K562 (cell line): ENCODE measurements around the gene TSPAN12. TPM values are rescaled to one million over a fixed set of nuclear protein-coding genes. Genes with fewer than 3 reads are reported as not detected.
A peak's percentile ranks its signal among the peaks of the same experiment; 100 is the strongest.

Source experiments
- ARNT ChIP-seq, 2 experiments: fragments of 450-650 bp; IDR thresholded peaks; 2 replicates each; pipeline ENCODE4 v1.6.1; 2016; ENCODE audit warnings: mild to moderate bottlenecking in 1 of 2
- C11orf30 ChIP-seq: fragments of 450-650 bp; IDR thresholded peaks from 2 replicates; pipeline ENCODE4 v1.6.1; 2016; ENCODE audit warnings: low read depth, mild to moderate bottlenecking
- CBFA2T3 ChIP-seq: fragments of 450-650 bp; IDR thresholded peaks from 2 replicates; pipeline ENCODE4 v1.6.1; 2017
- DNMT1 ChIP-seq: fragments of 450-650 bp; IDR thresholded peaks from 2 replicates; pipeline ENCODE4 v1.6.1; 2016; ENCODE audit warnings: antibody characterized with exemption, mild to moderate bottlenecking
- FUS ChIP-seq: fragments of 200-400 bp; formaldehyde crosslinking; optimal IDR thresholded peaks from 2 replicates; pipeline ENCODE3; 2017; ENCODE audit warnings: low read depth, low read length
- GTF2E2 ChIP-seq: fragments of 200-800 bp; sonication (Bioruptor generic); IDR thresholded peaks from 2 replicates; pipeline ENCODE4 v1.6.1; 2016; ENCODE audit warnings: missing genetic modification characterization, missing compliant biosample characterization
- JUNB ChIP-seq: fragments of 450-650 bp; formaldehyde crosslinking; conservative IDR thresholded peaks from 2 replicates; pipeline ENCODE4 v1.4.0; 2020; ENCODE audit warnings: mild to moderate bottlenecking
- KHSRP ChIP-seq: fragments of 450-650 bp; IDR thresholded peaks from 2 replicates; pipeline ENCODE4 v1.6.1; 2017
- KLF16 ChIP-seq: IDR thresholded peaks from 2 replicates; pipeline ENCODE4 v1.6.1; 2016; ENCODE audit warnings: antibody characterized with exemption
- MYC ChIP-seq, 2 experiments: fragments of 250-450 bp in 1 of 2; sonication (Bioruptor Pico) in 1 of 2; IDR thresholded peaks; 2 replicates each; pipeline versions ENCODE4 v1.5.1 to v1.6.1; 2012 to 2021; ENCODE audit warnings: low read depth in 2 of 2, borderline replicate concordance in 1 of 2, improper control_type of control experiment in 1 of 2, low read length in 1 of 2, mild to moderate bottlenecking in 1 of 2, moderate library complexity in 1 of 2
- NFE2 ChIP-seq: IDR thresholded peaks from 2 replicates; pipeline ENCODE4 v1.6.1; 2014; ENCODE audit warnings: antibody characterized with exemption, low read depth
- POLR2G ChIP-seq: fragments of 200-400 bp; formaldehyde crosslinking; IDR thresholded peaks from 2 replicates; pipeline ENCODE4 v1.6.1; 2017; ENCODE audit warnings: low read depth, mild to moderate bottlenecking, antibody characterized with exemption, low read length, moderate library complexity
- PPARD ChIP-seq: fragments of 250-450 bp; sonication (Bioruptor Pico); IDR thresholded peaks from 2 replicates; pipeline ENCODE4 v1.8.0; 2022; ENCODE audit warnings: inconsistent platforms, mild to moderate bottlenecking, moderate library complexity
- SETDB1 ChIP-seq: IDR thresholded peaks from one replicate; pipeline ENCODE4 v1.6.1; 2012; ENCODE audit warnings: low read length, control low read depth, inconsistent platforms
- SLC30A9 ChIP-seq: fragments of 250-450 bp; sonication (Bioruptor Pico); IDR thresholded peaks from 2 replicates; pipeline ENCODE4 v1.8.0; 2022; ENCODE audit warnings: mild to moderate bottlenecking, moderate library complexity
- SOX6 ChIP-seq: fragments of 450-650 bp; IDR thresholded peaks from 2 replicates; pipeline ENCODE4 v1.6.1; 2014; ENCODE audit warnings: mild to moderate bottlenecking
- STAG1 ChIP-seq: sonication (generic); formaldehyde crosslinking; IDR thresholded peaks from 2 replicates; pipeline ENCODE4 v1.5.0; 2020; ENCODE audit warnings: missing genetic modification reagents, borderline replicate concordance
- STAT5A ChIP-seq: IDR thresholded peaks from 2 replicates; pipeline ENCODE4 v1.6.1; 2012; ENCODE audit warnings: low read length, inconsistent platforms, borderline replicate concordance
- TBP ChIP-seq: optimal IDR thresholded peaks from 2 replicates; pipeline ENCODE3; 2011; ENCODE audit warnings: low read depth, low read length, improper control_type of control experiment
- TOE1 ChIP-seq, 2 experiments: fragments of 450-650 bp in 1 of 2; sonication (generic) in 1 of 2; formaldehyde crosslinking in 1 of 2; IDR thresholded peaks; 2 replicates each; pipeline versions ENCODE4 v1.7.1 to v1.8.0; 2016 to 2022; ENCODE audit warnings: borderline replicate concordance in 2 of 2, mild to moderate bottlenecking in 2 of 2, antibody characterized with exemption in 1 of 2, inconsistent platforms in 1 of 2, low read depth in 1 of 2, missing genetic modification reagents in 1 of 2, moderate library complexity in 1 of 2
- WHSC1 ChIP-seq: IDR thresholded peaks from one replicate; pipeline ENCODE4 v1.6.1; 2012; ENCODE audit warnings: low read length, control low read depth, inconsistent platforms
- XRCC4 ChIP-seq: IDR thresholded peaks from one replicate; pipeline ENCODE4 v1.6.1; 2011; ENCODE audit not compliant: insufficient read depth, insufficient read length; ENCODE audit errors: extremely low read depth
- ZC3H4 ChIP-seq: sonication (generic); formaldehyde crosslinking; IDR thresholded peaks from 2 replicates; pipeline ENCODE4 v1.9.0; 2021; ENCODE audit warnings: missing genetic modification reagents, borderline replicate concordance
- ZNF232 ChIP-seq: sonication (generic); formaldehyde crosslinking; IDR thresholded peaks from 2 replicates; pipeline ENCODE4 v1.8.0; 2022; ENCODE audit warnings: mild to moderate bottlenecking, missing genetic modification reagents
- ZNF41 ChIP-seq: fragments of 250-450 bp; sonication (Bioruptor Pico); conservative IDR thresholded peaks from 2 replicates; pipeline ENCODE4 v1.4.0; 2020; ENCODE audit warnings: mild to moderate bottlenecking
- ZNF445 ChIP-seq: fragments of 250-450 bp; sonication (Bioruptor Pico); IDR thresholded peaks from 2 replicates; pipeline ENCODE4 v1.4.0; 2020; ENCODE audit warnings: low read depth, mild to moderate bottlenecking, moderate library complexity
- ZNF668 ChIP-seq: fragments of 250-450 bp; sonication (Bioruptor Pico); IDR thresholded peaks from 2 replicates; pipeline ENCODE4 v1.8.0; 2022; ENCODE audit warnings: mild to moderate bottlenecking, inconsistent platforms
- polyA plus RNA-seq, 8 experiments: library from polyadenylated mRNA; depleted of rRNA in 4 of 8; stranded (reverse) in 5 of 8; unstranded in 3 of 8; fragments of >200 nt; fragmentation: Nextera tagmentation in 2 of 8; fragmentation: Illumina TruSeq in 1 of 8; extraction: Ambion mirVana in 2 of 8; extraction: Trizol in 1 of 8; gene quantifications; 2 replicates each; pipeline versions ENCODE4 v1.2.1 to v1.2.3, GENCODE V29; 2011 to 2014; ENCODE audit warnings: inconsistent platforms in 1 of 8, missing spikeins in 1 of 8
- total RNA-seq, 7 experiments: library from RNA; depleted of rRNA in 6 of 7; stranded (reverse); fragments of >200 nt in 6 of 7; fragmentation: Illumina TruSeq in 2 of 7; extraction: Trizol in 2 of 7; gene quantifications; 2 replicates each; pipeline versions ENCODE4 v1.2.1 to v1.2.3, GENCODE V29; 2011 to 2021; ENCODE audit warnings: low replicate concordance in 1 of 7
- TF ChIP-seq, protein P1 (sequence below): IDR thresholded peaks from 2 replicates; pipeline ENCODE4 v1.6.1; 2012; ENCODE audit warnings: low read depth, low read length, improper control_type of control experiment, borderline replicate concordance
- TF ChIP-seq, protein P2 (sequence below): fragments of 450-650 bp; IDR thresholded peaks from 2 replicates; pipeline ENCODE4 v1.6.1; 2016

Gene TSPAN12
- total and polyA plus RNA-seq, 9 of the 15 experiments (the other 6 are each of a cell fraction or from before 2014, with no cell fraction given): 0.13 to 1.7 (median 0.35) TPM; not detected in 1

DNA sequence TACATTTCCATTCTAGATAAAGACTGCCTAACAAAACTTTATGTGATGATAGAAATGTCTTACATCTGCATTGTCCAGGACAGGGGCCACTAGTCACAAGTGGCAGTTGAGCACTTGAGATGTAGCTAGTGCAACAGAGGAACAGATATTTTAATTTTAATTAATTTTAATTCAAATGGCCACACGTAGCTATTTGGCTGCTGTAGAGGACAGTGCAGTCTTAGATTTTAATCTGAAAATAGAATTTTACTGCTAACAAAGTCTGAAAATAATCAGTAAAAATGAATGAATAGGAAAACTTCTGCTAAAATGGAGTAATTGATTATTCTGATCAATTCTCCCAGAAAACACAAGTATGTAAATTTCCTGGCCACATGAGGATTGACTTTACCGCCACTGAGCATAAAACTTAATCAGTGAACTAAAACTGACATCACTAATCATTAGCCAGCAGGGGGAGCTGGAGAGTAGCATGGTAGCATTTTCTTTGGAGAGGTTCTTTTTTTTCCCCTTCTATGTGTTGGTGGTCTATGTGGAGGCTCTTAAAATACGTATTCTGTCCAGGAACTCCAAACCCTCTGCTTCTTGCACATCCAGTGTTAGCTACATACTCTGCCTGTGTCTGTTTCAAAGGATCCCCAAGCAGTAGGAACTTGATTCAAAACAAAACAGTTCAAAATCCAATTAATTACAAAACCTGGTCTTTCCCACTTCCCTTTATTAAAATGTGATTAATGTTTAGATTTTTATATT, 52.1 kb downstream of the TSPAN12 start (continued):
- TF ChIP-seq TBP (no peak), SLC30A9 (CRISPR knock-in tag) (no peak), KHSRP (no peak), XRCC4 (no peak), DNMT1 (no peak), ZNF668 (CRISPR knock-in tag) (no peak), ZNF232 (CRISPR knock-in tag) (no peak), ZNF445 (no peak), FUS (no peak), ZNF41 (CRISPR knock-in tag) (no peak), KLF16 (no peak), CBFA2T3 (no peak), SOX6 (no peak), ARNT (IDR thresholded peaks at IDR 0.05) (no peak), GTF2E2 (tag) (no peak), ZC3H4 (no peak), STAG1 (CRISPR knock-in tag) (no peak; the same call in 1 of the 2 replicates), TOE1 (IDR thresholded peaks at IDR 0.05; ENCODE audit: borderline replicate concordance) (no peak), TOE1 (CRISPR knock-in tag; IDR thresholded peaks at IDR 0.05; ENCODE audit: borderline replicate concordance, low read depth) (no peak), NFE2 (no peak), PPARD (CRISPR knock-in tag) (no peak), POLR2G (no peak), WHSC1 (no peak), JUNB (no peak), STAT5A (no peak), SETDB1 (no peak), C11orf30 (no peak), MYC (IDR thresholded peaks at IDR 0.05; ENCODE audit: low read depth, low read length) (0 out of 2 replicates have a peak, but pooled peaks have one; percentile 17), MYC (CRISPR knock-in tag; IDR thresholded peaks at IDR 0.05; ENCODE audit: borderline replicate concordance, low read depth) (no peak)
- TF ChIP-seq, protein P1, sequence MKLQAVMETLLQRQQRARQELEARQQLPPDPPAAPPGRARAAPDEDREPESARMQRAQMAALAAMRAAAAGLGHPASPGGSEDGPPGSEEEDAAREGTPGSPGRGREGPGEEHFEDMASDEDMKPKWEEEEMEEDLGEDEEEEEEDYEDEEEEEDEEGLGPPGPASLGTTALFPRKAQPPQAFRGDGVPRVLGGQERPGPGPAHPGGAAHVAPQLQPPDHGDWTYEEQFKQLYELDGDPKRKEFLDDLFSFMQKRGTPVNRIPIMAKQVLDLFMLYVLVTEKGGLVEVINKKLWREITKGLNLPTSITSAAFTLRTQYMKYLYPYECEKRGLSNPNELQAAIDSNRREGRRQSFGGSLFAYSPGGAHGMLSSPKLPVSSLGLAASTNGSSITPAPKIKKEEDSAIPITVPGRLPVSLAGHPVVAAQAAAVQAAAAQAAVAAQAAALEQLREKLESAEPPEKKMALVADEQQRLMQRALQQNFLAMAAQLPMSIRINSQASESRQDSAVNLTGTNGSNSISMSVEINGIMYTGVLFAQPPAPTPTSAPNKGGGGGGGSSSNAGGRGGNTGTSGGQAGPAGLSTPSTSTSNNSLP: peak; percentile 79; the same call in 1 of the 2 replicates
- TF ChIP-seq, protein P2, sequence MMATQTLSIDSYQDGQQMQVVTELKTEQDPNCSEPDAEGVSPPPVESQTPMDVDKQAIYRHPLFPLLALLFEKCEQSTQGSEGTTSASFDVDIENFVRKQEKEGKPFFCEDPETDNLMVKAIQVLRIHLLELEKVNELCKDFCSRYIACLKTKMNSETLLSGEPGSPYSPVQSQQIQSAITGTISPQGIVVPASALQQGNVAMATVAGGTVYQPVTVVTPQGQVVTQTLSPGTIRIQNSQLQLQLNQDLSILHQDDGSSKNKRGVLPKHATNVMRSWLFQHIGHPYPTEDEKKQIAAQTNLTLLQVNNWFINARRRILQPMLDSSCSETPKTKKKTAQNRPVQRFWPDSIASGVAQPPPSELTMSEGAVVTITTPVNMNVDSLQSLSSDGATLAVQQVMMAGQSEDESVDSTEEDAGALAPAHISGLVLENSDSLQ: peak; percentile 61
